GM18870 (cell line): Measurements from ENCODE around the gene ELAVL3.

Experiments used
- ATAC-seq: cut with Tn5 transposase; IDR thresholded peaks from one replicate; pipeline ENCODE4 v1.9.1; 2021; ENCODE audit warnings: moderate library complexity; ENCODE audit not compliant: unreplicated experiment

The ELAVL3 gene

DNA sequence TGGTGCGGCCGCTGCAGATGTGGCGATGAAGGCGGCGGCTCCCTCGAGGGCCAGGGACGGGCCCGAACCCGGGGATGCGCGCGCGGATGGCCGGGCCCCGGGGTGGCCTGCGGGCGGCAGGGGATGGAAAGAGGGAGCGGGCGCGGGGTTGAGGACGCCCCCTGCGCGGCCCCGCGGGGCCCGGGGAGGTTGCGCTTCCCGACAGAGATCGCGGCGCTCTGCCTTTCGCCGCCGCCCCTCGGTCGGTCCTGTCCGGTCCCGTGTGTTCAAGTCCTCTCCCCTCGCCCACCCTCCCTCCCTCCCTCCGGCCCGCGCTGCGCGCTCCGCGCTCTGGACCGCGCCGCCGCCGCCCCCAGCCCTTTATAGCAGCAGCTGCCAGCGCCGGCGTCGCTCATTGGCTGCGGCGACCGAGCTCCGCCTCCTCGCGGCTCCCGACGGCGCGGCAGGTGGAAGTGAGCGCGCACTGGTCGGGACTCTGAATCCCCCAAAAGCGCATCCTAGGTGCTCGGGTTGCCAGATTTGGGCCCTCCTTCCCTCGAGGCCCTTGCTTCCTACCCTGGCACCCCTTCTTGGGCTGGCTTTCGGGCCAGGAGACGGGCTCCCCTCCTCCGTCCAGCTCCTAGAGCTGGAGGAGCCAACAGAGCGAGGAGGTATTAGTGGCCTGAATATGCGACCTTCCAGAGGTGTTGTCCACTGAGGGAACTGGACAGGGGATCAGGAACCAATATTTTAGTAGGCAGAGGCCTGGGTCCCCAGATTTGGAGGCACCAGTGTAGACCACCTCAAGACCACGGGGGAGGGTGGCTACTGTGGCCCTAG lies at the start of gene ELAVL3:
Gene ELAVL3, minus strand, starts transcription at position 332 of the 819 bp plus-strand sequence. CDS start 438 bp downstream, outside the sequence.
- ATAC-seq, result no peak

DNA sequence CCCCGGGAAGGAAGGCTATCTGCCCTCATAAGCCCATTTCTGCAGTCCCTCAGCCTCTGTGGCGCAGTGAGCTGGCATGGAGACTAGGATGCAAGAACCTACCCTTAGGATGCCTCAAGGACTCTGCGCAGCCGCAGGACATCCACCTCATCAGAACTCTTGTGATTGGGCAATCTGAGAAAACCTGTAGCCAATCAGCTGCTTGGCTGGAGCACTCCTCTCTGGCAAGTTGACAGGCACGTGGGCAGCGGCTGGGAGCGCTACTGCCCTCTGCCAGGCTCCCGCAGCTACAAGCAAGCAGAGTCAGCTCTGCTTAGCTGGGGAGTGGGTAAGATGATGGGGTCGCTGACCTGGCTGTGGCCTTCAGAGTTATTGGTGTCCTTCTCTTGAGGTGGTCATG lies 49.6 kb upstream of the ELAVL3 start:
- no peak for ATAC-seq

GRCh38 chr19:11528551-11529341 lies 47.9 kb upstream of the ELAVL3 start, which contains the start of gene ECSIT:
Gene ECSIT (minus strand): TSS chr19:11529134. CDS start chr19:11519170, 9,964 bp downstream.
- peak; percentile 82 for ATAC-seq

DNA sequence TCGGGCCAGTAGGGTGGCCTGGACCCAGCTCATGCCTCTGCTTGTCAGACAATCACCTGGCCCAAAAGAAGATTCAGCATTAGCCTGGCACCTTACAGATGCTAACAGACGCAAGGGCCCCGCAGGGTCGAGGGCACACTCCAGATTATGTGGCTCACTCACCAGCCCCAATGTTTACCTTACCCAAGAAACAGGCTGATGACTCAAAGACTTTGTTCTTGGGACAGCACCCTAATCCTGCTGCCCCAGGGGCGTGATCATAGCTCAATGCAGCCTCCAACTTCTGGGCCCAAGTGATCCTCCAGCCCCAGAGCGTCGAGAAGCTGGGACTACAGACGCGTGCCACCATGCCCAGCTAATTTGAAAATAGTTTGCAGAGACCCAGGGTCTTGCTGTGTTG lies 38.3 kb upstream of the ELAVL3 start:
- ATAC-seq, result no peak

DNA sequence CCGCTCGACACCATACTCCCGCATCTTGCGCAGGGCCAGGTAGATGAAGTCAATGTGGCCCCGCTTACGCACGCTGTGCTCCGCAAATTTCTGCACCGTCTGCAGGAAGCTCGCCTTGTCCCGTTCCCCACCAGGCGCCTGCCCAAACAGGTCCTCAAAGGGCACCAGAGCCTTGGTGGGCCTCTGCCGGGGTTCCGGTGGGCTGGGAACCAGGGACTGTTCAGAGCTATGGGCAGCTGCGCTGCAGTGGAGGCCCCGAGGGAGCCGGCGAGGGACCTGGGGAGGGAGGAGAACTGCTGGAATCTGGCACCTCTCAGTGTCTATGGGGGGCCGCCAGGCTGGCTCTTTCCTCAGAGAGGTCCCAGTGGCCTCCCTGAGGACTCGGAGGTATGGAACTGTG lies 33.1 kb upstream of the ELAVL3 start:
- no peak for ATAC-seq

DNA sequence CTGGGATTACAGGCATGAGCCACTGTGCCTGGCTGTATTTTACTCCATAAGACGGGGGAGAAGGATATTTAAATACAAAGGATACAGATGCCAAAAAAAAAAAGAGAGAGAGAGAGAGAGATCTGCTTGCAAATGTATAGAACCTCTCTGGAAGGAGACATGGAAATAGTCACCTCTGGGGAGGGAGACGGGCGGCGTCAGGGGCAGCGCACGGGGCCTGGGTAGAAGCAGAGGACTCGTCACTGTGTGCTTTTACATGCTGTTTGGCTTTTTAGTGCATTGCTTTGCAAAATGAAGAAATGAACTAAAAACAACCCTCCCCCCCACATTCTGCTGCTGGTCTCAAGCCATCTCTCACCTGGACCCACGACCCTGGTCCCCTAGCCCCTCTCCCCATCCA lies 29.6 kb upstream of the ELAVL3 start:
- ATAC-seq, result no peak

- no peak for ATAC-seq
Measured at GRCh38 chr19:11507370-11508078, 26.7 kb upstream of the ELAVL3 start.

DNA sequence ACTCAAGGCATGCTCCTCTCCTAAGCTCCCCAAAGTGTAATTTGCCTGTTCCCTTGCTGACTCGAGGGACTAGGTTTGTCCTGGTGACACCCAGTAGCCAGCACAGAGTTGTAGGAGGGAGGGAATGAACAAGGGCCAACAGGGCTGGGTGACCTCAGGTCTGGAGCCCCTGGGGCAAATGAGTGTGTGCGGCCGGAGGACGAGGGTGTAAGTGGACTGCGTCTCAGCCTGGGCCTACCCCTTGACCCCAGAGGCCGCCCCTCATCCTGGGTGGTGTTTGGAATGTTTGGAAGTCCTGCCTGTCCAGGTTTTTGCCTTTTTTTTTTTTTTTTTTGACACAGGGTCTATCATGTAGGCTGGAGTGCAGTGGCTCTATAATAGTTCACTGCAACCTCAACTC lies 26.1 kb upstream of the ELAVL3 start:
- ATAC-seq, result no peak

GRCh38 chr19:11506101-11506555 lies 25.3 kb upstream of the ELAVL3 start:
- peak; percentile 21 for ATAC-seq

- peak; percentile 30 for ATAC-seq
Measured at GRCh38 chr19:11505504-11506100, 24.8 kb upstream of the ELAVL3 start, which contains the start of gene ZNF653. Gene ZNF653 (minus strand): TSS chr19:11505839. CDS start chr19:11505786, 53 bp downstream.

DNA sequence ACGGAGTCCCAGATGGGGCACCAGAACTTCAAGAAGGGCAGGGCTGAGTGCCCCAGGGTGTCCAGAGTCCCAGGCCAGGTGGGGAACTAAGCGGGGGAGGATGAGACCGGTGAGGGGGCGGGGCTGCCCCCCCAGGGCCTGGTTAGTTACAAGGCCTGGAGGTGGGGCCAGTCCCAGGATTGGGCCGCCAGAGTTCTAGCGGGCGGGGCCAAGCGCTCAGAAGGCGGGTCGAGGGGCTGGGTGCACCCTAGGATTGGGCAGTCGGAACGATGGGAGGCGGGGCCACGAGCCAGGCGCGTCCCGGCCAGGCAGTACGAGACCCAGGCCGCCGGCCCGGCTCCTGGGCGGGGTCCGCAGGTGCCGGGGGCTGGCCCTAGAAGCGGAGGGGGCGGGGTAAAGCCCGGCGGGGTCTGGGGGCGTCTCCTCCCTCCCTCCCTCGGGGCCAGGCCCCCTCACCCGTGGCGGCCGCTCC lies 24.2 kb upstream of the ELAVL3 start:
- ATAC-seq, result peak; percentile 76

GRCh38 chr19:11504502-11505031 lies 23.7 kb upstream of the ELAVL3 start:
- ATAC-seq, result no peak

- ATAC-seq, result no peak
Measured at GRCh38 chr19:11499890-11500420, 19.1 kb upstream of the ELAVL3 start.

GRCh38 chr19:11499220-11499726 lies 18.4 kb upstream of the ELAVL3 start:
- no peak for ATAC-seq

DNA sequence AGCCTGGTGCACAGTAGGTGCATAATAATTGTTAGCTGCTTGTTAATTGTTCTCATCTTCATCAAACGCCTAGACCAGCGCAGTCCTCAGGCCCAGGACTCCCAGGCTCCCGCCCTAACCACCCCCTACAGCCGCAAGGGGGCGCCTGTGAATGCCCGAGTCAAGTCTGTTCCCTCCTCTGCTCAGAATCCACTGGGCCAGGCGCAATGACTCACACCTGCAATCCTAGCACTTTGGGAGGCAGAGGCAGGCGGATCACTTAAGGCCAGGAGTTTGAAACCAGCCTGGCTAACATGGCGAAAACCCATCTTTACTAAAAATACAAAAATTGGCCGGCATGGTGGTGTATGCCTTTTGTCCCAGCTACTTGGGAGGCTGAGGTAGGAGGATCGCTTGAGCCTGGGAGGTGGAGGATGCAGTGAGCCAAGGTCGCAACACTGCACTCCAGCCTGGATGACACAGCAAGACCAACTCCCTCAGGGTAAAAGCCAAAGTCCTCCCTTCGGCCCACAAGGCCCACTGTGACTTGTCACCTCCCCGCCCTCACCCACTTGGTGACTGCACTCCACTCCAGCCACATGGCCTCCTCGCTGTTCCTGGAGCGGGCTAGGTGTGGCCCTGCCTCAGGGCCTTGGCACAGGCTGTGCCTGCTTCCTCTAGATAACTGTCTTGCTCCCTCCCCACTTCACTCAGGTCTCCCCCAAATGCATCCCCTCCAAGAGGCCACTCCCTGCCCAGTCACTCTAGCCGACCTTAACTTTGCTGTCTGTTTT lies 15.7 kb upstream of the ELAVL3 start:
- no peak for ATAC-seq

GRCh38 chr19:11495885-11496284 lies 15.0 kb upstream of the ELAVL3 start:
- no peak for ATAC-seq

GRCh38 chr19:11495481-11495880 lies 14.6 kb upstream of the ELAVL3 start:
- no peak for ATAC-seq

DNA sequence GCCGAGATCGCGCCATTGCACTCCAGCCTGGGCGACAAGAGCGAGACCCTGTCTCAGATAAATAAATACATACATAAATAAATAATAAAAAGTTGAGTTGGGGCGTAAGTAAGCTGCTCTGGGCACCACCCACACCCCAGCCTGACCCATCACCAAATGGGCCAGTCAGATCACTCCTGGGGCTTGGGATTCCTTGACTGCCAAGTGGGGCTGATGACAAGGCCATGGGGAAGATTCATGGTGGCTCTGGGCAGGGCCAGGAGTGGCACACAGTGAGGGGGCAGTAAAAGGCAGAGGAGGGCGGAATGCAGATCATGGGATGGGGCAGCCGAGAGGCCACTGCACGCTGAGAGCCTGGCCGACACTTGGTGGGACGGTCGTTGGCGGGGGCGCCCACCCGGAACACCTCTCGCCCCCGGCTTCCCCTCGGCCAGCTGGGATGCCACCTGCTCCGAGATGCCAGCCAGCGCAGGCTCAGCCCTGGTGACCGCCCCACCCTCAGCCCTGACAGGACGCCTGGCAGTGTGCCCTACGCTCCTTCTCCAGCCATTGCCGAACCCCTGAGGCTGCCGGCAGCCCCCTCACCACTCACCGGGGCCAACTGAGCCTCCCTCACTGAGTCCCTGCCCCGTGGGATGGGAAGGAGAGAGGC lies 13.9 kb upstream of the ELAVL3 start:
- ATAC-seq, result no peak

GRCh38 chr19:11489378-11489777 lies 8.5 kb upstream of the ELAVL3 start:
- ATAC-seq, result no peak
